Measurements from ENCODE around the gene TRNT1. TPM values are rescaled to one million over a fixed set of nuclear protein-coding genes. Genes with fewer than 3 reads are reported as not detected.
A peak's percentile ranks its signal among the peaks of the same experiment; 100 is the strongest.

TRNT1 gene
- total RNA-seq, 2 experiments from 2014 or later: 52.0 to 59.5 TPM

DNA sequence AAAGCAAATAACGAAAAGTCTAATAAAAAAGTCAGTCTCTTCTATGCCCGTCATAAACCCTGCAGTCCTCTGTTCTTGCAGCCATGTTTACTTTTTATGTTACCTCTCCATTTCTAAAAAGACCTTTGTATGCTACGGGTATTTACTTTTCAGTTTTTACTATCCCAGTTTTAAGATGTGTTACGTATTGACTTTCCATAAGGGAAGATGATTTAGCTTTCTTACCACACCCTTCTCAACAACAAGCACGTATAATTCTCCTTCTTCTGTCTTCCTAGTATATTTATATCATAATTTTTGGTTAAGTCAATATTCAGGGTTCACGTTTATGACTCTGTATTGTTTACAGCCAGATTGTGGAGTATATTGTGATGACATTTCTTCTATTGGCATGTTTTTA lies 10.8 kb downstream of the TRNT1 start:
- Mint-ChIP-seq H3K9me3 (no peaks in the 10 kb centered on the region), H3K27me3 (no peaks in the 10 kb centered on the region), H3K4me3 (no peak overlapping the region), H3K36me3 (peaks cover 45% of the 10 kb centered on the region), H3K27ac (no peak overlapping the region), H3K4me1 (peaks cover 45% of the 10 kb centered on the region)
- no peak for DNase-seq

DNA sequence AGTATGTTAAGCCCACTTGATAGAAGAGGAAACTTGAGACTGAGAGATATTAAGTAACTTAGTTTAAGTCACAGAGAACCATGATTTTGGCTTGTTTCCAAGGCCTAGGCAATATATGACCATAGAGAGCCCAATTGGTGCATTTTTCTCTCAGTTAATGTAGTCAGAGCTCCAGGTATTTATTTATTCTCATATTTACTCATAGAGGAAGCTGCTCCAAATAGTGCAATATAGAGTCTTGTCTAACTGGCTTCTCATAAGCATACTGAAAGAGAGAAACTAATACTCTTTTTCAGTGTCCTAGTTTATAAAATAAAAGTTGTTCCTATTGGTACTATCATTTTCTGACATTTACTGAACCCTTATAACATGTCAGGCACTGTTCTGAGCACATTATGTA lies 15.2 kb downstream of the TRNT1 start:
- H3K9me3 Mint-ChIP-seq: no peaks in the 10 kb centered on the region
- H3K27me3 Mint-ChIP-seq: no peaks in the 10 kb centered on the region
- H3K27ac Mint-ChIP-seq: no peak overlapping the region
- peaks cover 22% of the 10 kb centered on the region for H3K4me1 Mint-ChIP-seq
- H3K4me3 Mint-ChIP-seq: no peak overlapping the region
- DNase-seq: no peak
- H3K36me3 Mint-ChIP-seq: peaks cover 54% of the 10 kb centered on the region

DNA sequence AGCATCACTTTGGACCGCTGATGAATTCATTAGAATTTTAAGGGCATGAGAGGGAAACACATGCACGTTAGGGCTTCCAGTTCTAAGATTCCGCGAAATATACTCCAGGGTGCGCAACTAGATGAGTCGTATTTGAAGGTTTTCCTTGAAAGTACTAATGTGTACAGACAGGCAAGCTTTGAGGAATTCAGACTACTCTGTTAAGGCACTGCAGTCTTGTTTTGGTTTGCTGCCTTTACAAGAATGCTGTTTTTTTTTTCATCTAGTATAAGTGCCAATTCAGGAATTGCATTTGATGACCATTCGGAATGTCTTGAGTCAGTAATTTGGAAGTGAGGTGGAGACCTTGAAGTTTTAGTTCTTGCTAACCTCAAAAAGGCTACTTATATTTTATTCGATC lies 19.1 kb downstream of the TRNT1 start:
- H3K27ac Mint-ChIP-seq: peak overlapping the region; percentile 83
- H3K27me3 Mint-ChIP-seq: no peaks in the 10 kb centered on the region
- no peak for DNase-seq
- H3K36me3 Mint-ChIP-seq: peaks cover 45% of the 10 kb centered on the region
- peaks cover 18% of the 10 kb centered on the region for H3K4me1 Mint-ChIP-seq
- H3K9me3 Mint-ChIP-seq: no peaks in the 10 kb centered on the region
- H3K4me3 Mint-ChIP-seq: no peak overlapping the region

DNA sequence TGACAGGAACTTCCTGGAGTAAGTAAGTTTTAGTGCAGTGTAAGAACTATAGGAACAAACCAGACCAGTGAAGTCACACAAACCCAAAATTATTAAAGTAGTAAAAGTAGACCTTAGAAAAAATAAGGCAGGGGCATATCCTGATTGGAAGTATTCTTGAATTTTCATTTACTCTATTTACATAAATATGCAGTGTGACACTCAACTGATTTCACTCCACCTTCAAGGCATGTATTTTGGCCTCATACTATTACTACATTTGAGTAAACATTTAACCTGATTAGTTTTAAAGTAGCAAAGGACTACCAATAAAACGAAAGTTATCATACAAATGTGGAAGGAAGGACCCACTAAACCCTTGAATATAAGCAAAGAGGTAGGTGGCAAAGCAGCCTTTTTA lies 22.8 kb downstream of the TRNT1 start:
- H3K36me3 Mint-ChIP-seq: peaks cover 32% of the 10 kb centered on the region
- peak overlapping the region; percentile 45 for H3K27ac Mint-ChIP-seq
- H3K4me1 Mint-ChIP-seq: peaks cover 23% of the 10 kb centered on the region

DNA sequence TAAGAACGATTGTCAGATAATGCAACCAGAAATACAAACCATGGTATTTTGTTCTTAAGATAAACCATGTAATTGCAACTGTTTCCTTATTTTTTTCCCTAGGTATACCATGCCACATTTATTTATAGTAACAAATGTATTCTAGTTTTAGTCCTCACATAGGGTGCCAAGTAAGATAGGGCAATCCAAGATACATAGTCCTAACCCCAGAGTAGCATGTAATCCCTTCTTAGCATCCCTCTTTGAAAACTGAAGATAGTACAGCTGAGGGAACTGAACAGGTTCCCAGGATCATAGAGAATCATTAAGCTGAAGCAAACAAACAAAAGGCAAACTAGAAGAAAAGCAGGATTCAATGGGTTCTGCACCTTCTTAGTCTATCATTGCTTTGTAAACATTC lies 24.8 kb downstream of the TRNT1 start:
- Mint-ChIP-seq H3K9me3 (no peaks in the 10 kb centered on the region), H3K27ac (peak overlapping the region; percentile 2), H3K4me3 (no peak overlapping the region), H3K4me1 (peaks cover 18% of the 10 kb centered on the region), H3K36me3 (peaks cover 25% of the 10 kb centered on the region), H3K27me3 (no peaks in the 10 kb centered on the region)
- no peak for DNase-seq

More for the DNA sequence above, 22.8 kb downstream of the TRNT1 start:
- DNase-seq: no peak
- Mint-ChIP-seq H3K4me3 (no peak overlapping the region), H3K27me3 (no peaks in the 10 kb centered on the region), H3K9me3 (no peaks in the 10 kb centered on the region)

DNA sequence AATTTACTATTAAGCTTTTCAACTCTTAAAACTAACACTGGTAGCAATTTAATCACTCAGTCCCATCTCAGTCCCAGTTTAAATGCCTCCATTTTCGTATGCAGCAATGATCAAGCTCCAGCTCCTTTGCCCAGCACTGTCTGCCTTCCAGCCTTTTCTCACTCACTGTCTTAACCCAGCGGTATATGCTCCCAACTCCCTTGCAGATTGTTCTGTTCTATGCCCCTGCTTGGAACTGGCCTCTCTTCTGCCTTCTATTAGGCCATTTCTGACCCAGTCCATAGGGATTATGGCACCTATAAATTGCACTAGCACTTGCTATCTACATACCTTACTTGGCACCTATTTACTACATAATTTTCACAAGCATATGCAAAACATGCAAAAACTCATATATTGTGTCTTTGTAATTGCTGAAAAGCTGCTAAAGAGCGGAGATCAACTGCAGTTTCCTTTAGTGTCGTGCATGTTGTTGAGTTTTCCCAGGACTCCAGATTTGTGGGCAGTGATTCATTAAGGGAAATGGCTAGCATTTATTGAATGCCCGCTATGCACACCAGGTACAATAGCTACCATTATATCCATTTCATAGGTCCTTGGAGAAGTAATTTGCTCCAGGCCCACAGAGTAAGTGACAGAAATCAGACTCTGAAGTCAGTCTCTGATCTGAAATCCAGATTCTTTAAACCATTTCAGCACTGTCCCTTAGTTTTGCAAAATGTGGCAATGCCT lies 28.3 kb downstream of the TRNT1 start:
- no peak overlapping the region for H3K4me3 Mint-ChIP-seq
- peaks cover 37% of the 10 kb centered on the region for H3K36me3 Mint-ChIP-seq
- H3K27me3 Mint-ChIP-seq: no peaks in the 10 kb centered on the region
- DNase-seq: no peak
- peaks cover 23% of the 10 kb centered on the region for H3K4me1 Mint-ChIP-seq
- H3K9me3 Mint-ChIP-seq: no peaks in the 10 kb centered on the region
- H3K27ac Mint-ChIP-seq: peak overlapping the region; percentile 14

DNA sequence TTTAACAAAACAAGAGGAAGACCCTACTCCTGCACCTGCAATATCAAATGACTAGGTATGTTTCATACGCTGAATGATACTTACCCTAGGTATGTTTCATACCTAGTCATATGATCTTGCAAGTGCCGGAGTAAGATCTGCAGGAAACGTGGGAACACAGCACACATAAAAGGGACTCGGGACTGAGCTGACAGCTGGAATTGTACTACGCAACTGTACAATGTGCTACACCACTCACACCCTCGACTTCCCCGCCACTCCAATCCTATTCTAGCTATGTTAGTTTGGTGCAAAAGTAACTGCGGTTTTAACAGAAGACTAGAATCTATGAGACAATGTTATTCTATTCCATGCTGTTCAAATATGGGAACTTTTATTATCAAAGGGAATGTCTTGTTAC lies 30.7 kb downstream of the TRNT1 start:
- H3K27ac Mint-ChIP-seq: peak overlapping the region; percentile 39
- no peak for DNase-seq
- H3K4me3 Mint-ChIP-seq: no peak overlapping the region
- H3K4me1 Mint-ChIP-seq: peaks cover 28% of the 10 kb centered on the region
- no peaks in the 10 kb centered on the region for H3K9me3 Mint-ChIP-seq
- H3K36me3 Mint-ChIP-seq: peaks cover 40% of the 10 kb centered on the region
- no peaks in the 10 kb centered on the region for H3K27me3 Mint-ChIP-seq

DNA sequence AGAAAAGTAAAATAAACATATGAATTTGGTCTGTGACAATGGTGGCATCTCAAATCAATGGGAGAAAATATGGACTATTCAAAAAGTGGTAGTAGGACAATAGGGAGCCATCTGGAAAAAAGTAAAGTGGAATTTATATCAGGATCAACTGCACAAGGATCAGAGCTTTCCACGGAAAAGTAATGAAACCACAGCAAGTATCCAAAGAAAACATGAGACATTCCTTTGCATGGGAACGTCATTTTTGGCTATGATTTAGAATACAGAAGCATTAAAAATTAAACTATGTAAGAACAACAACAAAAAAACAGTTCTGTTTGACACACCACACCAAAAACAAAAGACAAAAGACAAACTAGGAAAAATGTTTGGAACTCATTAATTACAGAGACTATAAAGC lies 34.1 kb downstream of the TRNT1 start:
- peaks cover 44% of the 10 kb centered on the region for H3K4me1 Mint-ChIP-seq
- peak overlapping the region; percentile 40 for H3K27ac Mint-ChIP-seq
- H3K36me3 Mint-ChIP-seq: peaks cover 46% of the 10 kb centered on the region
- no peaks in the 10 kb centered on the region for H3K27me3 Mint-ChIP-seq
- DNase-seq: no peak
- H3K4me3 Mint-ChIP-seq: no peak overlapping the region
- no peaks in the 10 kb centered on the region for H3K9me3 Mint-ChIP-seq

DNA sequence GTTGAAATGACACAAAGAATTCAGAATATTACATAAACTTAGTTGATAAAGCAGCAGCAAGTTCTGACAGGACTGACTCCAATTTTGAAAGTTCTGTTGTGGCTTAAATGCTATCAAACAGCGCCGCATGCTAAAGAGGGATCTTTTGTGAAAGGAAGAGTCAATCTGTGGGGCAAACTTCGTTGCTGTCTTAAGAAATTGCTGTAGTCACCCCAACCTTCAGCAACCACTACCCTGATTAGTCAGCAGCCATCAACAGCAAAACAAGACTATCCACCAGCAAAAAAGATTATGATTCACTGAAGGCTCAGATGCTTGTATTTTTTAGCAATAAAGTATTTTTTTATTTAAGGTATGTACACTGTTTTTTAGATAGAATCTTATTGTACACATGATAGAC lies 38.5 kb downstream of the TRNT1 start:
- H3K27me3 Mint-ChIP-seq: no peaks in the 10 kb centered on the region
- H3K4me3 Mint-ChIP-seq: no peak overlapping the region
- peaks cover 43% of the 10 kb centered on the region for H3K4me1 Mint-ChIP-seq
- H3K36me3 Mint-ChIP-seq: peaks cover 28% of the 10 kb centered on the region
- no peaks in the 10 kb centered on the region for H3K9me3 Mint-ChIP-seq
- H3K27ac Mint-ChIP-seq: peak overlapping the region; percentile 54
- no peak for DNase-seq

DNA sequence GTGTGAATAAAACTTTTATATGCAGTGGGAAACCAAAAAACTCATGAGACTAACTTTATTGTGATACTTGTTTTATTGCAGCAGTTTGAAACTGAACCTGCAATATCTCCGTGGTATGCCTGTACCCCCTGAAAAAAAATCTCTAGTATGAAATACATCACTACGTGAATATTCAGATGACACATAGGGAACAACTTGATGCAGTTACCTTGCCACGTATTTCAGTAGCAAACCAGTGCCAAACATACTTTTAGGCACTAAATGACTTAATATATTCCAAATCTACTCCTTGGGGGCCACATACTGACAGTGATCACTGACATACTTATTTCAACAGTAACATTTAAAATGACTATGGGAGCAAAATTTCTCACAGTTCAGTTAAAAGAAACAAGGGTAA lies 38.9 kb downstream of the TRNT1 start:
- Mint-ChIP-seq H3K27ac (no peak overlapping the region), H3K36me3 (peaks cover 29% of the 10 kb centered on the region), H3K27me3 (no peaks in the 10 kb centered on the region), H3K4me1 (peaks cover 43% of the 10 kb centered on the region), H3K9me3 (no peaks in the 10 kb centered on the region), H3K4me3 (no peak overlapping the region)
- DNase-seq: no peak

DNA sequence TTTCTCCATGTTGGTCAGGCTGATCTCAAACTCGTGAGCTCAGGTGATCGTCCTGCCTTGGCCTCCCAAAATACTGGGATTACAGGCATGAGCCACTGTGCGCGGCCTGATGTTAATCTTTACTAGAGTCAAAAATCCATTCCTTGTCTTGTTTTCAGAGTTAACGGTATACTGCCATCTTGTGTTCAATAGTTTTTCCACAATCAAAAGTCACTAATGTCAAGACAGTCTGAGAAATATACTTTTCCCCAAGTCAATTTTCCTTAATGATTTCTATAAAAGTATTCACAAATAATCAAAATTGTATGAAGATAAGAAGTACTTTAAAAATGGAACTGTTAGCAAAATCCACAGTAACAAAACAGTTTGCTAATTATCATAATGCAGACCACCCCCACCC lies 44.3 kb downstream of the TRNT1 start:
- no peak for DNase-seq
- Mint-ChIP-seq H3K4me3 (no peak overlapping the region), H3K36me3 (peaks cover 35% of the 10 kb centered on the region), H3K27ac (peak overlapping the region; percentile 66), H3K9me3 (no peaks in the 10 kb centered on the region), H3K4me1 (peaks cover 52% of the 10 kb centered on the region), H3K27me3 (no peaks in the 10 kb centered on the region)

DNA sequence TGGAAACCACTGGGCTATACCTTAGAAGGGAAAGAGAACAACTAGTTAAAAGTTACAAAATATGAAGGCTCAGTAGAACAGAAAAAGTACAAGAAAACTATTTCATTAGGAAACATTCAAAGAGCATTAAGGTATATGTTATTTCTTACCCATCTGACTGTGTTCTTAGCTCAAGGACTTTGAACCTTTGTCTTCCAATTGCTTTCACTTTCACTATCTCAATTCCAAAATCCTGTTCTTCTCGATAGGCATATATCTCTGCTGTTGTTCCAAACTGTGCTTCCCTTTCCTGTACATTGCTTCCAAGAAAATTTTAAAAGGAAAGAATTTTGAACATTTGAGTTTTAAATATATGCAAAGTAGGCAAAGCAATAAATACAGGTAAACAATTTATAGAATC lies 45.9 kb downstream of the TRNT1 start:
- H3K9me3 Mint-ChIP-seq: no peaks in the 10 kb centered on the region
- H3K4me3 Mint-ChIP-seq: peak overlapping the region; percentile 43
- DNase-seq: no peak
- peak overlapping the region; percentile 86 for H3K27ac Mint-ChIP-seq
- H3K4me1 Mint-ChIP-seq: peaks cover 55% of the 10 kb centered on the region
- H3K36me3 Mint-ChIP-seq: peaks cover 35% of the 10 kb centered on the region
- H3K27me3 Mint-ChIP-seq: no peaks in the 10 kb centered on the region

DNA sequence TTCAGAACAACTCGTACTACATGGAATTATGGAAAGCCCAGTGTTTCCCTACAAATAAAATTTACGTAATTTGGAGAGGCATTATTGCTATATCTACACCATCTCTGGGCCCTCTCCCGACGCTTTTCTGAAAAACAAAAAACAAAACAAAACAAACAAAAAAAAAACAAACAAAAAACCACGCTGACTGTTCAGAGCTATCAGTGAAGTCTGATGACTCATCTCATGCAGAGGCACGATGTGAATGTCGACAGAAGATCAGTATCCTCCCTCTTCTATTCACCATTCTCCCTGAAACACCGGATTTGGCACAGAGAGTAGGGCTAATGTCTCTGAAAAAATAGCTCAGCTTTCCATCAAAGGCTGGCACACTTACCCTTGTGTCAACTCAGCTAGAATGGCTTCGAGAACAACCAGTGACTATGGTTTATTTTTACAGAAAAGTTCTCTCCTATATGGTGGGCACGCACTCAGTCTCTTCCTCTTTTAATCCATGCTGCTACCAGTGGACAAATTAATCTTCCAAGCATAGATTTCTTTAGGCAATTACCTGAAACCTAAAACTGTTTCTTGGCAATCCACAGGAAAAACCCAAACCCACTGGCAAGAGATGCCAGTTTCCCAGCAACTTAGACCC lies 51.2 kb downstream of the TRNT1 start:
- Mint-ChIP-seq H3K4me3 (peak overlapping the region; percentile 97), H3K27ac (peak overlapping the region; percentile 90), H3K9me3 (no peaks in the 10 kb centered on the region), H3K4me1 (peaks cover 46% of the 10 kb centered on the region), H3K36me3 (peaks cover 23% of the 10 kb centered on the region), H3K27me3 (no peaks in the 10 kb centered on the region)
- no peak for DNase-seq

DNA sequence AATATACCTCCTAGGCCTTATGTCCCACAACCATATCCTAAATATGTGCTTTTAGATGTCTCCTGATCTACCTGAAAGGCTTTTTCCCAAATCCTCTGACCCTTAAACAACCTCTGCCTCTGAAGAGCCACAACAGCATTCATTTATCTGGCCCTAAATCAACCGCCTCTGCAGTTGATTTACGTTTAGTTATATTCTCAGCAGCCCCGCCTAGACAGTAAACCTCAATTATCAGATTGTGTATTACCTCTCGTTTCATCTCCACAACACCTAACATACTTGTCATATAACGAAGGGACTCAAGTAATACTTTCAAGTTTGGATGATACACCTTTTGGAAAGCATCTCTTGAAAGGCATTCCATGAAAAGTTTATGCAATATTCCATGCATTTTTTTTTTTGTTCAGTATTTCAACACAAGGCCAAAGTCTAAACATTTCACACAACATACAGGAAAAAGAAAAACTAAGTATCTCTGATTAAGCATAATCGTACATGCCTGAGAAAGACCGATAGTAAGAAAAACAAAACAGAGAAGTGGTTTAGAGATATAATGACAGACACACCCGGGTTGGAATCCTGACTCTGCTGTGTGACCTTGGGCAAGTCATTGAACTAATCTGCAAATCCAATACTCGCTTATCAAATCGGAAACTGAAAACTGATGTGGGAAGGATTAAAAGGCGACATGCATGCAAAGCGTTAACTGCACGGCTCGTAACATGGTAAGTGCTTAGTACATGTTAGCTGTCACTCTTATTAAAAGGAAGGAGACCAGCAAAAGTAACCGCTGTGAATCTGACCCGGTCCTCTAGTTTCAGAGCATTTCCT lies 52.0 kb downstream of the TRNT1 start:
- no peak for DNase-seq
- Mint-ChIP-seq H3K27me3 (no peaks in the 10 kb centered on the region), H3K9me3 (no peaks in the 10 kb centered on the region), H3K4me1 (peaks cover 39% of the 10 kb centered on the region), H3K27ac (peak overlapping the region; percentile 90), H3K36me3 (peaks cover 16% of the 10 kb centered on the region), H3K4me3 (peak overlapping the region; percentile 97)

DNA sequence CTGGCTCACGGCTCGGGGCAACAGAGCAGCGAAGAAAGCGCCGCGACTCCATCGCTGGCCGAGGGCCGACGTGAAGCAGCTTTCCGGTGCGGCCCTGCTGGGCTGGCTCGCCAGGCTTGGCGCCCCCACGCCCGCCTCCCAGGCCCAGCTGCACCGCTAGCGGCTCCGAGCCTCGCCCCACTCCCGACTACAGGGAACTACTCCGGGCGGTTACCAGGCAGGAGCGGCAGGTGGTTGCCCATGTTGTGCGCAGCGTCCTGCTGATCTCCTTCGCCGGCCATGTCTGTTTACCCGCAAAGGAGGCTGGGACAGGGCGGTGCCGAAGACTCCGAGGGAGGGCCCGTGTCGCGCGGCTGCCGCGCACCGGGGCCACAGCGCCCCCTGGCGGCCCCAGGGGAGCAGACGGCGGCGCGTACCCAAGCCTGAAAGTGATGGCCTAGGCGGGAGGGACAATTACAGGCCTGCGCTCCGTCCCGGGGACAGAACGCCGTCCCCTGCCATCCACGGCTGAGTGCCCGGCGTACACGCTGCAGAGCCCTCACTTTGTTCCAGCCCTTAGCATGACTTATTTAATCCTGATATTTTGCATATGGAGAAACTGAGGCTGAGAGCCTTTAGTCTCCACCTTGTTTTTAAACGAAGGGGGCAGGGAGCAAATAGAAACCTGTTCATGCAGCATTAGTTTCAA lies 52.8 kb downstream of the TRNT1 start, which contains the start of gene CRBN:
Gene CRBN, minus strand, starts transcription at position 285 of the 688 bp plus-strand sequence. Its CDS starts 4 bp downstream, at position 281.
- H3K27ac Mint-ChIP-seq: peak within 1 kb of the TSS; percentile 90
- H3K36me3 Mint-ChIP-seq: peaks cover 9% of the 10 kb centered on the region
- peak; percentile 90 for DNase-seq
- H3K4me3 Mint-ChIP-seq: peak within 1 kb of the TSS; percentile 97
- peaks cover 34% of the 10 kb centered on the region for H3K4me1 Mint-ChIP-seq
- no peaks in the 10 kb centered on the region for H3K9me3 Mint-ChIP-seq
- H3K27me3 Mint-ChIP-seq: no peaks in the 10 kb centered on the region
